ENCODE measurements around the gene ARMC2. TPM values are rescaled to one million over a fixed set of nuclear protein-coding genes. Genes with fewer than 3 reads are reported as not detected.

The ARMC2 gene
- total RNA-seq, 1 donor from 2014 or later = 3.5 TPM

- intact Hi-C loops (cut with micrococcal nuclease) = no loop called here
- Mint-ChIP-seq H3K4me1 (no peaks in the 10 kb centered on the region), H3K36me3 (ENCODE audit: low read depth) (peaks cover 22% of the 10 kb centered on the region), H3K27ac (no peak overlapping the region), H3K9me3 (peaks cover 11% of the 10 kb centered on the region), H3K4me3 (no peak overlapping the region), H3K27me3 (no peaks in the 10 kb centered on the region)
- CTCF ChIA-PET = no interaction called here
- no peak for ATAC-seq (ENCODE audit: low read depth)
- no peak for TF ChIP-seq CTCF (IDR thresholded peaks at IDR 0.05)
- no peak for DNase-seq
- POLR2A ChIA-PET = no interaction called here
These were observed 134.2 kb downstream of the ARMC2 start for GRCh38 chr6:108982154-108983113.

GRCh38 chr6:108983151-108983550, 134.9 kb downstream of the ARMC2 start:
- H3K27ac Mint-ChIP-seq = no peak overlapping the region
- DNase-seq (no peak), ATAC-seq (ENCODE audit: low read depth) (no peak)
- peaks cover 5% of the 10 kb centered on the region for H3K9me3 Mint-ChIP-seq
- H3K4me1 Mint-ChIP-seq = no peaks in the 10 kb centered on the region
- intact Hi-C loops (cut with micrococcal nuclease) = no loop called here
- ChIA-PET POLR2A (no interaction called here), CTCF (no interaction called here)
- no peak overlapping the region for H3K4me3 Mint-ChIP-seq
- peaks cover 29% of the 10 kb centered on the region for H3K36me3 Mint-ChIP-seq (ENCODE audit: low read depth)
- no peak for TF ChIP-seq CTCF (IDR thresholded peaks at IDR 0.05)
- H3K27me3 Mint-ChIP-seq = no peaks in the 10 kb centered on the region

- H3K27me3 Mint-ChIP-seq = no peaks in the 10 kb centered on the region
- no peak for TF ChIP-seq CTCF (IDR thresholded peaks at IDR 0.05)
- intact Hi-C loops (cut with micrococcal nuclease) = no loop called here
- H3K4me1 Mint-ChIP-seq = no peaks in the 10 kb centered on the region
- CTCF ChIA-PET = no interaction called here
- no peak overlapping the region for H3K27ac Mint-ChIP-seq
- ATAC-seq (ENCODE audit: low read depth) (no peak), DNase-seq (no peak)
- no peak overlapping the region for H3K4me3 Mint-ChIP-seq
- H3K36me3 Mint-ChIP-seq (ENCODE audit: low read depth) = peaks cover 46% of the 10 kb centered on the region
- H3K9me3 Mint-ChIP-seq = no peaks in the 10 kb centered on the region
- POLR2A ChIA-PET = no interaction called here
These were observed 137.1 kb downstream of the ARMC2 start for GRCh38 chr6:108985301-108985700.

GRCh38 chr6:108987156-108987555, 138.9 kb downstream of the ARMC2 start:
- ATAC-seq (ENCODE audit: low read depth) (no peak), DNase-seq (no peak)
- intact Hi-C loops (cut with micrococcal nuclease) = no loop called here
- H3K27ac Mint-ChIP-seq = no peak overlapping the region
- POLR2A ChIA-PET = interaction anchor here (0.5 kb wide), 1 partner anchor 680 kb away, joined by 4 read pairs; no protein-coding TSS in a partner anchor
- no peaks in the 10 kb centered on the region for H3K9me3 Mint-ChIP-seq
- H3K4me1 Mint-ChIP-seq = no peaks in the 10 kb centered on the region
- H3K27me3 Mint-ChIP-seq = no peaks in the 10 kb centered on the region
- TF ChIP-seq CTCF (IDR thresholded peaks at IDR 0.05) = no peak
- H3K4me3 Mint-ChIP-seq = no peak overlapping the region
- H3K36me3 Mint-ChIP-seq (ENCODE audit: low read depth) = peaks cover 60% of the 10 kb centered on the region
- CTCF ChIA-PET = no interaction called here

- Mint-ChIP-seq H3K4me3 (no peak overlapping the region), H3K9me3 (no peaks in the 10 kb centered on the region), H3K27ac (peak overlapping the region; percentile 25), H3K36me3 (ENCODE audit: low read depth) (peaks cover 67% of the 10 kb centered on the region), H3K4me1 (no peaks in the 10 kb centered on the region), H3K27me3 (no peaks in the 10 kb centered on the region)
- DNase-seq (no peak), ATAC-seq (ENCODE audit: low read depth) (no peak)
- ChIA-PET CTCF (no interaction called here), POLR2A (no interaction called here)
- intact Hi-C loops (cut with micrococcal nuclease) = no loop called here
- no peak for TF ChIP-seq CTCF (IDR thresholded peaks at IDR 0.05)
These were observed 140.1 kb downstream of the ARMC2 start for GRCh38 chr6:108988296-108988695.
